ENCODE results near the gene AKT2. TPM values are rescaled to one million over a fixed set of nuclear protein-coding genes. Genes with fewer than 3 reads are reported as not detected.

AKT2 gene
- total RNA-seq, 1 experiment from 2014 or later: 2,376 TPM

- TF ChIP-seq POLR2AphosphoS5 (IDR thresholded peaks at IDR 0.05; ENCODE audit: low read depth, low read length) (no peak), CTCF (IDR thresholded peaks at IDR 0.05) (no peak), SIN3A (IDR thresholded peaks at IDR 0.05; ENCODE audit: borderline replicate concordance, insufficient read depth, low read depth, low read length) (no peak), TCF7L2 (IDR thresholded peaks at IDR 0.05; ENCODE audit: low read depth, low read length) (no peak), REST (IDR thresholded peaks at IDR 0.05; ENCODE audit: insufficient read depth in 1 of 2, low read depth in 2 of 2, low read length in 1 of 2) (no peak)
- Histone ChIP-seq H3K4me3 (ENCODE audit: low read depth in 2 of 2, low read length in 2 of 2) (no peak overlapping the region), H3K9me3 (ENCODE audit: control insufficient read depth, insufficient read depth, low read depth, low read length) (no peaks in the 10 kb centered on the region), H3K27me3 (ENCODE audit: control insufficient read depth, insufficient read depth, low read length) (no peaks in the 10 kb centered on the region), H3K27ac (ENCODE audit: low read length) (no peak overlapping the region), H3K4me1 (ENCODE audit: control insufficient read depth, insufficient read depth, low read length) (0 out of 2 replicates have a peak, but pooled peaks cover 5% of the 10 kb centered on the region), H3K36me3 (ENCODE audit: control insufficient read depth, insufficient read depth, low read length) (peaks cover 32% of the 10 kb centered on the region)
- no TSS peak for BruUV-seq (replicated peaks)
- intact Hi-C loops (cut with micrococcal nuclease; ENCODE audit: unreplicated experiment) (no loop called here), in situ Hi-C loops (cut with HindIII; ENCODE audit: low pct_unique_long_range_greater_than_20kb, low sequenced_read_pairs) (no loop called here)
- ATAC-seq (peak; percentile 0; the same call in 1 of the 2 replicates), DNase-seq (ENCODE audit: low read depth, low spot score) (no peak)
- ChIA-PET CTCF (interaction anchor here (0.7 to 1.4 kb wide), 4 partner anchors 14 to 92 kb away, joined by 3 to 11 read pairs (median 3); no protein-coding TSS in a partner anchor), POLR2A (interaction anchor here (0.6 to 1.3 kb wide), 4 partner anchors 10 to 785 kb away, joined by 3 to 5 read pairs (median 3); no protein-coding TSS in a partner anchor)
Observed at GRCh38 chr19:40249201-40249600, 35.9 kb downstream of the AKT2 start.

- Histone ChIP-seq H3K27me3 (ENCODE audit: control insufficient read depth, insufficient read depth, low read length) (no peaks in the 10 kb centered on the region), H3K27ac (ENCODE audit: low read length) (no peak overlapping the region), H3K4me3 (ENCODE audit: low read depth in 2 of 2, low read length in 2 of 2) (no peak overlapping the region), H3K9me3 (ENCODE audit: control insufficient read depth, insufficient read depth, low read depth, low read length) (no peaks in the 10 kb centered on the region), H3K36me3 (ENCODE audit: control insufficient read depth, insufficient read depth, low read length) (peaks cover 19% of the 10 kb centered on the region), H3K4me1 (ENCODE audit: control insufficient read depth, insufficient read depth, low read length) (no peaks in the 10 kb centered on the region)
- DNase-seq (ENCODE audit: low read depth, low spot score) (no peak), ATAC-seq (peak; percentile 8)
- ChIA-PET CTCF (interaction anchor here (0.6 to 2.3 kb wide), 4 partner anchors 11 to 108 kb away, joined by 3 to 11 read pairs (median 6); partner anchors contain the start of gene TTC9B), POLR2A (interaction anchor here (0.9 to 1.3 kb wide), 4 partner anchors 11 to 58 kb away, joined by 3 to 5 read pairs (median 4); no protein-coding TSS in a partner anchor)
- TF ChIP-seq CTCF (IDR thresholded peaks at IDR 0.05) (no peak), REST (IDR thresholded peaks at IDR 0.05; ENCODE audit: insufficient read depth in 1 of 2, low read depth in 2 of 2, low read length in 1 of 2) (no peak), SIN3A (IDR thresholded peaks at IDR 0.05; ENCODE audit: borderline replicate concordance, insufficient read depth, low read depth, low read length) (no peak), POLR2AphosphoS5 (IDR thresholded peaks at IDR 0.05; ENCODE audit: low read depth, low read length) (no peak), TCF7L2 (IDR thresholded peaks at IDR 0.05; ENCODE audit: low read depth, low read length) (no peak)
- BruUV-seq (replicated peaks): no TSS peak
- in situ Hi-C loops (cut with HindIII; ENCODE audit: low pct_unique_long_range_greater_than_20kb, low sequenced_read_pairs): no loop called here
- intact Hi-C loops (cut with micrococcal nuclease; ENCODE audit: unreplicated experiment): no loop called here
Observed at GRCh38 chr19:40247735-40248262, 37.3 kb downstream of the AKT2 start.

Measured in Panc1 (cell line).